Endodermal cell (in vitro differentiated cells): ENCODE measurements around the gene WDR37. TPM values are rescaled to one million over a fixed set of nuclear protein-coding genes. Genes with fewer than 3 reads are reported as not detected.

Experiments used
- DNase-seq: peaks from one replicate; pipeline ENCODE4 v3.0.0-alpha.2; 2017
- H3K27ac ChIP-seq: 2 replicates; pipeline ENCODE4 v1.5.1; 2013; ENCODE audit warnings: mild to moderate bottlenecking, low read depth, low read length, moderate library complexity
- H3K27me3 ChIP-seq: 2 replicates; pipeline ENCODE4 v1.6.1; 2013; ENCODE audit warnings: mild to moderate bottlenecking, low read length, moderate library complexity; ENCODE audit not compliant: insufficient read depth, control insufficient read depth, poor library complexity, severe bottlenecking
- H3K36me3 ChIP-seq: 2 replicates; pipeline ENCODE4 v1.7.0; 2013; ENCODE audit warnings: mild to moderate bottlenecking, low read length, moderate library complexity; ENCODE audit not compliant: control insufficient read depth, insufficient read depth
- H3K4me1 ChIP-seq: one replicate; pipeline ENCODE4 v1.7.0; 2013; ENCODE audit warnings: low read length; ENCODE audit not compliant: control insufficient read depth, insufficient read depth
- H3K4me3 ChIP-seq: 2 replicates; pipeline ENCODE4 v1.5.1; 2013; ENCODE audit warnings: mild to moderate bottlenecking, low read length, moderate library complexity
- H3K9ac ChIP-seq: 2 replicates; pipeline ENCODE4 v1.6.1; 2013; ENCODE audit warnings: mild to moderate bottlenecking, low read length, moderate library complexity; ENCODE audit not compliant: poor library complexity, severe bottlenecking; ENCODE audit errors: extremely low read depth
- H3K9me3 ChIP-seq: 2 replicates; pipeline ENCODE4 v1.6.1; 2013; ENCODE audit warnings: mild to moderate bottlenecking, low read length, moderate library complexity; ENCODE audit not compliant: control insufficient read depth
- H3K27ac Mint-ChIP-seq: 2 replicates; pipeline ENCODE4 v1.8.0; 2020; ENCODE audit warnings: mixed read lengths
- H3K27me3 Mint-ChIP-seq: 2 replicates; pipeline ENCODE4 v1.8.0; 2021; ENCODE audit warnings: mild to moderate bottlenecking, mixed read lengths; ENCODE audit not compliant: insufficient read depth
- H3K36me3 Mint-ChIP-seq: 2 replicates; pipeline ENCODE4 v1.8.0; 2020; ENCODE audit warnings: low read depth, mixed read lengths
- H3K4me1 Mint-ChIP-seq: 2 replicates; pipeline ENCODE4 v1.8.0; 2020; ENCODE audit warnings: mixed read lengths
- H3K4me3 Mint-ChIP-seq: 2 replicates; pipeline ENCODE4 v1.8.0; 2020; ENCODE audit warnings: mild to moderate bottlenecking, moderate library complexity, mixed read lengths
- H3K9me3 Mint-ChIP-seq: 2 replicates; pipeline ENCODE4 v1.8.0; 2020; ENCODE audit warnings: mild to moderate bottlenecking, mixed read lengths
- WGBS, 2 experiments: methylation state at CpG; one replicate each; pipeline versions ENCODE4 v1.1.5 to v1.1.7; 2013; ENCODE audit warnings: missing lambda C conversion rate in 2 of 2, mixed read lengths in 1 of 2; ENCODE audit not compliant: insufficient coverage in 1 of 2, insufficient read length in 1 of 2; 5-methylcytosine and 5-hydroxymethylcytosine counted together
- total RNA-seq, 2 donors: library from RNA; stranded (reverse); fragmentation: NEBNext Ultra II Directional in 1 of 2; extraction: Animal tissue kit (Norgen Biotek cat#: 25700) in 1 of 2; gene quantifications; 2 replicates in 1 of 2; 3 replicates in 1 of 2; pipeline ENCODE4 v1.2.1, GENCODE V29; 2021
- TF ChIP-seq, protein P1 (sequence below): fragments of 200-600 bp; sonication (generic); conservative IDR thresholded peaks from 2 replicates; pipeline ENCODE4 v1.5.0; 2021; ENCODE audit warnings: antibody characterized with exemption, mild to moderate bottlenecking

WDR37 gene
- total RNA-seq, 2 donors from 2014 or later, result 10.7 TPM

- Histone ChIP-seq H3K27ac (no peak overlapping the region), H3K4me1 (no peaks in the 10 kb centered on the region), H3K36me3 (no peaks in the 10 kb centered on the region), H3K4me3 (no peak overlapping the region), H3K9ac (no peak overlapping the region), H3K27me3 (no peaks in the 10 kb centered on the region), H3K9me3 (no peaks in the 10 kb centered on the region)
- WGBS, 2 experiments, result 92 to 95% methylated on average over 10 to 15 of the region's 15 CpGs
- Mint-ChIP-seq H3K4me1 (no peaks in the 10 kb centered on the region), H3K9me3 (no peaks in the 10 kb centered on the region), H3K36me3 (no peaks in the 10 kb centered on the region), H3K4me3 (no peak overlapping the region), H3K27ac (no peak overlapping the region), H3K27me3 (no peaks in the 10 kb centered on the region)
- TF ChIP-seq, protein P1, sequence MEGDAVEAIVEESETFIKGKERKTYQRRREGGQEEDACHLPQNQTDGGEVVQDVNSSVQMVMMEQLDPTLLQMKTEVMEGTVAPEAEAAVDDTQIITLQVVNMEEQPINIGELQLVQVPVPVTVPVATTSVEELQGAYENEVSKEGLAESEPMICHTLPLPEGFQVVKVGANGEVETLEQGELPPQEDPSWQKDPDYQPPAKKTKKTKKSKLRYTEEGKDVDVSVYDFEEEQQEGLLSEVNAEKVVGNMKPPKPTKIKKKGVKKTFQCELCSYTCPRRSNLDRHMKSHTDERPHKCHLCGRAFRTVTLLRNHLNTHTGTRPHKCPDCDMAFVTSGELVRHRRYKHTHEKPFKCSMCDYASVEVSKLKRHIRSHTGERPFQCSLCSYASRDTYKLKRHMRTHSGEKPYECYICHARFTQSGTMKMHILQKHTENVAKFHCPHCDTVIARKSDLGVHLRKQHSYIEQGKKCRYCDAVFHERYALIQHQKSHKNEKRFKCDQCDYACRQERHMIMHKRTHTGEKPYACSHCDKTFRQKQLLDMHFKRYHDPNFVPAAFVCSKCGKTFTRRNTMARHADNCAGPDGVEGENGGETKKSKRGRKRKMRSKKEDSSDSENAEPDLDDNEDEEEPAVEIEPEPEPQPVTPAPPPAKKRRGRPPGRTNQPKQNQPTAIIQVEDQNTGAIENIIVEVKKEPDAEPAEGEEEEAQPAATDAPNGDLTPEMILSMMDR, result no peak
- DNase-seq, result peak; percentile 23
Observed at GRCh38 chr10:1166101-1166827, 110.1 kb downstream of the WDR37 start.

DNA sequence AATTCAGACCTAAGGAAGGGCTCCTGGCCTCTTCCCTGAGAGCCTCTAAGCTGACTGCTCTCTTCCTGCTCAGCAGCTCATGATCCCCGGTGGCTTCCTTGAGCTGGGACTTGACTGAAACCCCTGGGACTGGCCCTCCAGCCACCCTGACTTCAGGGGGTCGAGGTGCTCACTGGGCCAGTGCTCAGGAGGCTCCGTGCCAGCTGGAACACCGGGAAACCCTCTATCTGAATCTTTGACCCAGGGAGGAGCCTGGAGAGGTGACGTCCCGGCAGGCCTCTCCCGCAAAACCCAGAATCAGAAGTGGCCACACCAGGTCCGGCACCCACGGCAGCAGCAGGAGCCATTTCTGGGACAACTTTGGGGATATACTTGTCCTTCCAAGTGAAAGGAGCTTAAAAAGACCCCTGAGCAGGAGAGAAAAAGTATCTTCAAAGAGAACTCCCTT lies 110.7 kb downstream of the WDR37 start:
- TF ChIP-seq, protein P1, result no peak
- 92 to 93% methylated on average over 5 to 9 of the region's 9 CpGs for WGBS, 2 experiments
- Histone ChIP-seq H3K4me3 (no peak overlapping the region), H3K9ac (no peak overlapping the region), H3K36me3 (no peaks in the 10 kb centered on the region), H3K27ac (no peak overlapping the region), H3K27me3 (no peaks in the 10 kb centered on the region), H3K9me3 (no peaks in the 10 kb centered on the region), H3K4me1 (no peaks in the 10 kb centered on the region)
- H3K9me3 Mint-ChIP-seq, result no peaks in the 10 kb centered on the region
- H3K4me1 Mint-ChIP-seq, result no peaks in the 10 kb centered on the region
- no peak overlapping the region for H3K4me3 Mint-ChIP-seq
- DNase-seq, result peak; percentile 25
- H3K27ac Mint-ChIP-seq, result no peak overlapping the region
- no peaks in the 10 kb centered on the region for H3K27me3 Mint-ChIP-seq
- H3K36me3 Mint-ChIP-seq, result no peaks in the 10 kb centered on the region

DNA sequence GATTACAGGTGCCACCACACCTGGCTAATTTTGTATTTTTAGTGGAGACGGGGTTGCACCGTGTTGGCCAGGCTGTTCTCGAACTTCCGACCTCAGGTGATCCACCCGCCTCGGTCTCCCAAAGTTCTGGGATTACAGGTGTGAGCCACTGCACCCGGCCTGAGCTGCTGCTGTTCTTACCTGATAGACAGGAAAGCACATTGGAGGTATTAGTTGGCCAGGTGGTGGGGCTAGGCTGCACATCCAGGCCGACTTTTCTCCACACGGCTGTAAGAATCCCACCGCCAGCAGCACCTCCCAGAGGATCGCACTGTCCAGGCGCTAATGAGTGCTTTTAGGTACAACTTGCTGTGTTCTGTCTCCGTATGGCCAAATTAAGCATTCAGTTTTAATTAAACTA lies 112.6 kb downstream of the WDR37 start:
- H3K4me1 Mint-ChIP-seq, result no peaks in the 10 kb centered on the region
- H3K27me3 Mint-ChIP-seq, result no peaks in the 10 kb centered on the region
- peak; percentile 49 for DNase-seq
- Histone ChIP-seq H3K36me3 (no peaks in the 10 kb centered on the region), H3K4me1 (no peaks in the 10 kb centered on the region), H3K9me3 (no peaks in the 10 kb centered on the region), H3K4me3 (no peak overlapping the region), H3K27me3 (no peaks in the 10 kb centered on the region), H3K27ac (no peak overlapping the region), H3K9ac (no peak overlapping the region)
- TF ChIP-seq, protein P1, result peak; percentile 33
- 92 to 99% methylated on average over 9 to 13 of the region's 13 CpGs for WGBS, 2 experiments
- no peaks in the 10 kb centered on the region for H3K9me3 Mint-ChIP-seq
- no peak overlapping the region for H3K4me3 Mint-ChIP-seq
- H3K36me3 Mint-ChIP-seq, result no peaks in the 10 kb centered on the region
- no peak overlapping the region for H3K27ac Mint-ChIP-seq
